Measurements from ENCODE around the gene SETD1B. TPM values are rescaled to one million over a fixed set of nuclear protein-coding genes. Genes with fewer than 3 reads are reported as not detected.
"Not testable (repeated sequence)": the region's sequence is repeated elsewhere in the genome, so short reads cannot be mapped to it uniquely, and the experiment has no call there.

SETD1B gene
- total RNA-seq, 1 experiment from 2014 or later: 4.0 TPM

DNA sequence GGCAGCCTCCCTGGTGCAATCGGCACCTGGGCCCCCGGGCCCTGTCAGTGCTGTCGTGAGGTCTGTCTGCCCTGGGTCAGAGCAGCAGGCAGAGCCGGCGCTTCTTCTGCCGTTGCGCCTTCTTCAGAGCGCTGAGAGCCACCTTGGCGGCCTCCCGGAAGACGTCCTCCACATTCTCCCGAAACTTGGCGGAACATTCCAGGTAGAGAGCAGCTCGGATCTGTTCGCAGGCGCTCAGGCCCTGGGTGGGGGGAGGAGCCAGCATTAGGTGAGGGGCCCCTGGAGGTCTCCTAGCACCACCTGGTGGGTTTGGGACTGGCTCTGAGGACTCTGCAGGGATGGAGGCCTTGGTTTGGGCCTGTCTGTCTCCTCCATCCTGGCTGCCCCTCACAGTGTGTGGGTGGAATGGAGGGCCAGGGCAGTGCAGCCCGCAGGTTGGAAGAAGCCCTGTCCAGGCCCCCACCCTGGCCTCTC lies 24.4 kb upstream of the SETD1B start:
- DNase-seq (ENCODE audit: extremely low read depth, low read depth): no peak

DNA sequence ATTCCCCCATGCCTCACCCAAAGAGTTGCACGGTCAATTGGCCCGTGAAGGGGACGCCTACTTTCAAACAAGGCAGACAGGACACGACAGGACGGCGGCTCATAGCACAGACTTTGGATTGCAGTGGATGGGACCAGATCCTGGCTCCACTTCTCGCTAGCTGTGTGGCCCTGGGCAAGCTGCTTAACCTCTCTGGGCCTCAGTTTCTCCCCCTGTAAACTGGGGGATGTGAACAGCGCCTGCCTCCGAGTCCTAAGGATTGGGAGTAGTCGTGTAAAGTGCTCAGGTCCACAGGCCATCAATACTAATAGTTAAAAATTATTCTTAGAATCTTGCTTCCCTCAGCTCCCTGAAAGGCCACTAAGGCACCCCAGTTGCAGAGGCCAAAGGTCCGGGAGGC lies 23.4 kb upstream of the SETD1B start:
- no peak for DNase-seq (ENCODE audit: extremely low read depth, low read depth)

DNA sequence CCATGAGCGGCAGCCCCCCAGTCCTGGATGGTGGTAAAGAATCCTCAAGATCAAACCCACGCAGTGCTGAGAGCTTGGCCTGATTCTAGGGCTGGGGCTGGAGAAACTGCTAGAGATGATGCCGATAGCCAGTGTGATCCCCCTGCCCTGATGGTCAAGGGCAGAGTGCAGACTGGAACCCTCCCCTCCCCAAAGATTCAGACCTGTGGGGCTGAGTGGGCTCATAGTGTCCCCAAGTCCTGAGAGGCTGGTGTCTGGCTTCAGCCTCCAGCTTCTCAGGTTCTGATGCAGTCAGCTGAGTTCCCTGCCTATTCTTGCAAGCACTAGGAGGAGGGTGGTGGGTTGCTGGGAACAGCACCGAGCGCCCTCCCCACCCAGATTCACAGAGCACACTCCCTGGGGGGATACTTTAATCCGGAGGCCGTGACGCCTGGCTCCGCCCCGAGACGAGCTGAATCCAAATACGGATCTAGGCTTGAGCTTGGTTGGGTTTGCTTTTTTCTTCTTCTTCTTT lies 22.3 kb upstream of the SETD1B start:
- DNase-seq (ENCODE audit: extremely low read depth, low read depth): no peak

DNA sequence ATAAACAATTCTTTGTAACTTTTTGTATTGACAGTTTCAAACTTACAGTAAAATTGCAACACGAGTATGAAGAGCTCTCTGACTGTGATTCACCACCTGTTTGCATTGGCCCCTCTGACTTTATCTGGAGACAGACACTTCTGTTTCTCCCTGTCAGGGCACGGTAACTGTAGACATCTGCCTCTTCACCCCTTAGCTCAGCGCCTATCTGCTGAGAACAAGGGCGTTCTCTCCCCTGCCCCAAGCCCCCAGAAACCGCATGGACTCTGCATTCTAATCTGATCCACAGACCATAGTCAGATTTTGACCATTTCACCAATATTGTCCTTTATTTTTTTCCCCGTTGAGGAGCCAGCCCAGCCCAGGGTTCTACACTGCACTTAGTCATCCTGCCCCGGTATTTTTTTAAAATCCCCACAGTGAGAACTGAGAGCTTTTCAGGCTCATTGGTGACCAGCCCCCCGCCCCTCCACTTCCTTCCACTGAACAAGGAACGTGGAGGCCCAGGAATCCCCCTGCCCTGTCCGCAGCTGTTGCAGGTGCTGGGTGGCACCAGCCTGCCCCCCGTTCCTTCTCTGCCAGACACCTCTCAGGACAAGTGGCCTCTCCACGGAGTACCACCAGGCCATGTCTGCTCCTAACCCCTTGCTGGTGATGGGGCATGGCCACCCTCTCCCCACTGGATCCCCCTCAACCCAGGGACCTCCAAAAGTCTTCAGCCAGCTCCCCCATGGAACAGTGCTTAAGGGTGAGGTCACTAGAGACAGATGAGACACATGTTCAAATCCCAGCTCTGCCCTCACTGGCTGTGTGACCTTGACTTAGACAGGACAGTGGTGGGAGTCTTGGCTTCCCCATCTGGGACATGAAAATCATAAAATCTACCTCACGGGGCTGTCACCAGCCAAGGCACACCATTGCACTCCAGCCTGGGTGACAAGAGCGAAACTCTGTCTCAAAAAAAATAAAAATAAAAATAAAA lies 21.5 kb upstream of the SETD1B start:
- DNase-seq (ENCODE audit: extremely low read depth, low read depth): no peak

DNA sequence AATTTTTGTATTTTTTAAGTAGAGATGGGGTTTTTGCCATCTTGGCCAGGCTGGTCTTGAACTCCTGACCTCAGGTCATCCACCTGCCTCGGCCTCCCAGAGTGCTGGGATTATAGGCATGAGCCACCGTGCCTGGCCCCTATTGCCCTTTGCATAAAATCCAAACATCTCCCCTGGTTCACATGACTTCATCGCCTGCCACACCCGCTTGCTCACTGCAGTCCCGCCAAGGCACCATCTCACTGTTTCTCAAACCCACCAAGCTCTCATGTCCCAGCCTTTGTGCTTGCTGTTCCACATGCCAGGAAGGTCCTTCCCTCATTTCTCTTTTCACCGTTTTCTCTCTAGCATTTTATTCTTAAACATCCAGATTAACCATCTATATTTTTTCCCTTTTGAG lies 20.0 kb upstream of the SETD1B start:
- no peak for DNase-seq (ENCODE audit: extremely low read depth, low read depth)

DNA sequence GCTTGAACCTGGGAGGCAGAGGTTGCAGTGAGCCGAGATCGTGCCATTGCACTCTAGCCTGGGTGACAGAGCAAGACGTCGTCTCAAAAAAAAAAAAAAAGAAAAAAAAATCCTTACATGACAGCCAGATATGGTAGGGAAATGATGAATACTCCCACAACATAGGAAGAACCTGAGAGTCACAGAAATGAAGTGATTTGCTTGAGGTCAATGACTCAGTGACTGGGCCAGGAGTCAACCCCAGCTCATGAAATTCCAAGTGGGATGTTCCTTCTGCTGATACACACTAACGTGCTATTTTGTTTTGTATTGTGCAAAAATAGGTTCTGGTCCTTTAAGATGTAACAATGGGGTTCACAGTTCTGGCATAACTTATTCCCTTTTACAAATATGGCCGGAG lies 19.3 kb upstream of the SETD1B start:
- DNase-seq (ENCODE audit: extremely low read depth, low read depth): no peak

DNA sequence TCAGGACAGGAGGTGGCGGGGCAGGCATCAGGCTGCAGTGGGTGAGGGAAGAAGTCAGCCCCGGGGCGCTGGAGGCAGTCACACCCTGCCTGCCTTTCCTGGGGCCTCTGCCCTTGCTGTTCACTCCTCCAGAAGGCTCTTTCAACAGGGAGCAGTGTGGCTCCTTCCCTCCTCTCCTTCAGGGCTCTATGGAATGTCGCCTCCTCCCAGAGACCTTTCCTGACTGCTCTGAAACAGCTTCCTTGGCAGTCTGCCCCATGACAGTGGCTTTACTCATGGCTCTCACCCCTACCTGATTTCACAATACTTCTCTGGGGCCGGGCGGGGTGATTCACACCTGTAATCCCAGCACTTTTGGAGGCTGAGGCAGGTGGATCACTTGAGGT lies 17.4 kb upstream of the SETD1B start:
- DNase-seq (ENCODE audit: extremely low read depth, low read depth): peak; percentile 95

DNA sequence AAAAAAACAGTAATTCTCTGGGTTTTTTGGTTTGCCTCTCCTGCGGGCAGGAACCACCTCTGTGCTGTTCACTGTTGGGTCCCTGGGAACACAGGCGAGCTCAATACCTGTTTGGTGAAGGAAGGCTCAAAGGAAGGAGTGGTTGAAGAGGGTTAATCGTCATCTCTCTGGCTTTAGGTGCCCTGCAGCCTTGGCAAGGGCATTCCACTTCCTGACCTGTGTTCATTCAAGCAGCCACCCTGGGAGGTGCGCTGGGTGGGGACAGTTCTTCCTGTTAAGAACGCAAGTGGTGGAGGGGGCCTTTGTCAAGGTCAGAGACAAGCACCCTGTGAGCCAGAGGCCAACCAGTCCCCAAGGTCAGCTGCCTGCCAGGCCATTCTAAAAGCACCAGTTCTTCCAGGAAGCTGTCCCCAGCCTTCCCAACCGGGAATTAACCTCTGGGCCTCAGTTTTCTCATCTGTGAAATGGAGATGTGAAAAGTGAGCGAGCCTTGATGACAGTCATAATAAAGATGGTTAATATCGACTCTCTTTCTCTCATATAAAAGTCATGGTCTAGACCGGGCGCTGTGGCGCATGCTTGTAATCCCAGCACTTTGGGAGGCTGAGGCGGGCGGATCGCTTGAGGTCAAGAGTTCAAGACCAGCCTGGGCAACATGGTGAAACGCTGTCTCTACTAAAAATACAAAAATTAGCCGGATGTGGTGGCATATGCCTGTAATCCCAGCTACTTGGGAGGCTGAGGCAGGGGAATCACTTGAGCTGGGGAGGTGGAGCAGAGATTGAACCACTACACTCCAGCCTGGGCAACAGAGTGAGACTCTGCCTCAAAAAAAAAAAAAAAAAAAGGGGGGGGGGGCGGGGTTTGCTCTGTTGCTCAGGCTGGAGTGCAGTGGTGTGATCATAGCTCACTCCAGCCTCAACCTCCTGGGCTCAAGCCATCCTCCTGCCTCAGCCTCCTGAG lies 16.5 kb upstream of the SETD1B start:
- no peak for DNase-seq (ENCODE audit: extremely low read depth, low read depth)

DNA sequence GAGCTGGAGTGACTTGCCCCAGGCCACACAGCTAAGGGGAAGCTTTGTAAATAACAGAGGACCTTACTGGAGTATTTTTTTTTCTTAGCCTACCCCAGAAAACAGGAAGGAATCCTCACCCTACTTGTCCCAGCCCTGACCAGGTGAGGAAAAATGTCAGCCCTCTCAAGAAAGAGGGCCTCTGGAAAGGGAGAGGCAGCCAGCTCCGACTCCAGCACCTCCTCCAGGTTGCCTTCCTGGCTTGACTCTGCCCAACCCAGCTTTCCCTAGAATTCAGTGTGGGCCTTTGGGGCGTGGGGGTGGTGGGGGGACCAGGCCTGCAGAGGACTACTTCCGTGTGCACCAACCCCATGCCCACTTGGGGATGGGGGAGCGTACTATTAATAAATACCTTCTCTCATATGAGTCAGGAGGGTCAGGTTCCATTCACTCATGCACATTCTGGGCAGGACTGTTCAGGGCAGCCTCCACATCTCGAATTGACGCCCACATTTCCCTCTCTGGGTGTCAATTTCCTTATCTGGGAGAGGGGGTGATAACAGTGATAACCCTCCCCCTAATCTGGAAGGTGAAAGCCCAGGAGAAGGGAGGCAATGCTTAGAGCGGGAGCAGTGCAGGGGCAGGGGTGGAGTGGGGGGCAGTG lies 15.5 kb upstream of the SETD1B start:
- DNase-seq (ENCODE audit: extremely low read depth, low read depth): no peak

DNA sequence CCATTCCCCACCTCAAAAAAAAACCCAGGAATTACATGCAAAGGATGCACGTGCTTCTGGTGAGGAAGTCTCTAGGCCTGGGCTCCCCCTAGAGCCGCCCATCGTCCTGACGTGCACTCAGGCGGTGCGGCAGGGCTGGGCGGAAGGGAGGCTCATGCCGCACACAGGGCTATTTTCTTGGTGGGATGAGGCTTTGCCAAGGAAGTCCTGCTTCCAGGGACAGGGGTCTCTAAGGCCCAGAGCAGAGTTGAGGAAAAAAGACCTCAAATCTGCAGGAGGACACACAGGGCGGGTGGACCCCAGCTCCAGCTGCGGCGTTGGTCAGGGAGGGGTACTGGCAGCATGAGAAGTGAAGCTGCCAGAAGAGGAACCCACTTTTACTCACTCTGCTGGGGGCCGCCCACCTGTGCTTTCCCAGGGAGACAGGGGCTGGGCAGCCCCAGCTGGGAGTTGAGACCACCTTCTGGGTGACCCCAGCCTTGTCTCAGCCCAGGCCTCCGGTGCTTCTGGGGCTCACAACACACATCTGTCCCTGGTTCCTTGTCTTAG lies 14.5 kb upstream of the SETD1B start:
- DNase-seq (ENCODE audit: extremely low read depth, low read depth): no peak

DNA sequence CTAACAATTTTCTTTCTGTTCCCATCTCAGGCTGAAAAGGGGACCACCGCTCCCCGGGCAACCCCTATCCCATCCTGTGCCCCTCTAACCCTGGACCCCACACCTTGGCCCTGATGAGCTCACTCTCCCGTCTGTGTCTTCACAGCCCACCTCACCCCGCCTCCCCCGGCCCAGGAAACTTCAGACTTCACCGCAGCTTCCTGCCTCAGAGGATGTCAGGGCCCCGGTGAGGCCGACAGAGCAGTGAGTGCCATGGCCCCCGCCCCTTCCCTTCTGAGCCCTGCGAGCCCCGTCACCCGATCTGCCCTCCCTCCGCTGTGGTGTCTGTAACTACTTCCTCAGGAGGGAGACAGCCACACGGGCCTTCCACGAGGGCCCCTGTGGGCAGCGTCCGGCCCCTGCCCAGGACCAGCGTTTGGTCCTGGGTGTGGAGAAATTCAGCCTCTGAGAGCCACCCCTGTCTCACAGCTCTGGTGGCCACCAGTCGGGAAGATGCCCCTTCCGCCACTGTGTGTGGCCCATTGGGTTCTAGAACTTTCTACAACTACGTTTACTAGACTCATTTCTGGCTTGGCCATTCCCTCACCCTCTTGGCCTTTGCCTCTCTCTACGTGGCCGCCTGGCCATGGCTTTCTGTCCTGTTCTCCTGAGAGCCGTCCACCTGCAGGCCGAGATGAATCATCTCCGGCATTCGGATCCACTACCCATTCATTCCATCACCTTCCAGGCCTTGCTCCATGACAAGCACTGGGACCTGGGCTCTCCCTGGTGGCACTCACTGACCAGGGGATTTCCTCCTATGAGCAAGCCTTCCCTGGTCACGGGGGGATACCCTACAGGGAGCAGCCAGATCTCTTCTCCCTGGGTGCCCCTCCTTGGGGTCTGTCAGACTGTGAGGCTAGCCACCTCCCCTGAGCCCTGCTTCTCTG lies 13.7 kb upstream of the SETD1B start:
- no peak for DNase-seq (ENCODE audit: extremely low read depth, low read depth)

DNA sequence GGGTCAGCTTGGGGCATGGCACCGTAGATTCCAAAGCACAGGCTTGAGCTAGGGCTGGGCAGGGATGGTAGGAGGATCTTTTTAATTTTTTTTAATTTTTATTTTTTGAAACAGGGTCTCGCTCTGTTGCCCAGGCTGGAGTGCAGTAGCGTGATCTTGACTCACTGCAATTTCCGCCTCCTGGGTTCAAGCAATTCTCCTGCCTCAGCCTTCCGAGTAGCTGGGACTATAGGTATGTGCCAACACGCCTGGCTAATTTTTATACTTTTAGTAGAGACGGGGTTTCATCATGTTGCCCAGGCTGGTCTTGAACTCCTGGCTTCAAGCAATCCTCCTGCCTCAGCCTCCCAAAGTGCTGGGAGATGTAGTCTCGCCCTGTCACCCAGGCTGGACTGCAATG lies 13.0 kb upstream of the SETD1B start:
- DNase-seq (ENCODE audit: extremely low read depth, low read depth): not testable (repeated sequence)

DNA sequence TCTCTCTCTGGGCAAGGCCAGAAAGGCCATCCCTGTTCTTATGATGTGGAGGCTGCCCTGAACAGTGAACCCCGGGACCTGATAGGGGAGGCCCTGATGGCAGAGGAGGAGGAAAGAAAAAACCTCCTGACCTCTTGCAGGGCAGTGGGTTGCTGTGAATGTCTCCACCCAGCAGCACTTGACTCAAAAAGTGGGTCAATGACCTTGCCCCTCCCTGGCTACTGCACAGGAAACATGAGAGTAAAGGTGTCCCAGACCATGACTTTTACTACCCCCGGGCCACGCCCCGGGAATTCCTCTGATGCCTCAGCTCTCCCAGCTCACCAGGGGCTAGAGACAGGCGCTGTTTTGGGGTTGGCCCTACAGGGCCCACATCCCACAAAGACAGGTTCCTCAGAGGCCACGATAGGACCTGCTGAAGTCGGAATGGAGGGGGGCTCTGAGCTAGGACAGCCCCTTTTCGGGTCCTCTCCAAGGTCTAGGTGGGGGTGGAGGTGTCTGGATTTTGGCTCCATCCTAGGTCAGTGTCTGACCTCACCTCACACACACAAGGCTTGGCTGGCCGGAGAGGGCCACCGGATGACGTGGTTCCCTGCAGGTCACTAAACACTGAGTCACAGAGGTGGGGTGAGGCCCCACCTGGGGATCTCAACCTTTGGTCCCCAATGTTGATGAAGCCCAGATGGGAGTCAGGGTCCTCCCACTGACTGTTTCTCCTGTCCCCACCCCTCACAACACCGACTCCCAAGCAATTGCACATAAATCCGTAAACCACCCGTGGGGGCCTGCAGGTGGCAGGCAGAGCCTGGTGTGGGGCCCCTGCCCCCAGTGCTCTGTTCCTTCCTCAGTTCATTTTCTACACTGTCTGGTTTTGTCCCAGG lies 11.9 kb upstream of the SETD1B start:
- DNase-seq (ENCODE audit: extremely low read depth, low read depth): no peak

DNA sequence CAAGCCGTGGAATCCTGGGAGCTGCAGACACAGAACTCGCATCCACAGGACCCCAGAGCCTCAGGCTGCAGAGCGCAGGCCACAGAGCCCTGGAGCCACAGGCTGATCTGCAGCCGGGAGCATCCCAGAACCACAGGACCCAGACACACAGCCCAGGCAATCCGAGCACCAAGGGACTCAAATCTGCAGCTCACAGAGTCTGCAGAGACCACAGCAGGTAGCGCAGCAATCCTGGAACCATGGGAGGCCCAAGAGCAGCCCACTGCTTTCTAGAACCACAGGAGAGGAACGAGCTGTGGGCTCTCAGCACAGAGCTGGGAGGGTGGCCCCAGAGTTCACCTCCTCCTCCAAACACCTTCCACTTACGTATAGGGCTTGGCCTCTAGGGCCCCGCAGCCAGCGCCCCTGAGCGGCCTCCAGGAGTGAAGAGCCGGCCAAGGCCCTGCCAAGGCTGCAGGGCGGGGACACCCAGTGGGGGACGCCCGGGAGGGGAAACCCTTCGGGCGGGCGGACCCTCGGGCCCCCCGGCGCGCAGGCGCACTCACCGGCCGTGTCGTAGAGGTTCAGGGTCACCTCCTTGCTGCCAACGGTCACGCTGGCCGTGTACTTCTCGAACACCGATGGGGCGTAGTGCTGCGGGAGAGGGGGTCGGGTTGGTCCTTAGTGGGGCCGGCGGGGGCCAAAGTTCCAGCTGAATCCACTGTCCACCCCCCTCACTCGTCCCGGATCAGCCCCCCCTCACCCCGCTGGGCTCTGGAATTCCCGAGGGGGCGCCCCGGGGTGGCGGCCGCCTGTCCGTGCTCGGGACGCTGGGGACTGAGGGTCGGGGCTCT lies 11.0 kb upstream of the SETD1B start:
- no peak for DNase-seq (ENCODE audit: extremely low read depth, low read depth)

DNA sequence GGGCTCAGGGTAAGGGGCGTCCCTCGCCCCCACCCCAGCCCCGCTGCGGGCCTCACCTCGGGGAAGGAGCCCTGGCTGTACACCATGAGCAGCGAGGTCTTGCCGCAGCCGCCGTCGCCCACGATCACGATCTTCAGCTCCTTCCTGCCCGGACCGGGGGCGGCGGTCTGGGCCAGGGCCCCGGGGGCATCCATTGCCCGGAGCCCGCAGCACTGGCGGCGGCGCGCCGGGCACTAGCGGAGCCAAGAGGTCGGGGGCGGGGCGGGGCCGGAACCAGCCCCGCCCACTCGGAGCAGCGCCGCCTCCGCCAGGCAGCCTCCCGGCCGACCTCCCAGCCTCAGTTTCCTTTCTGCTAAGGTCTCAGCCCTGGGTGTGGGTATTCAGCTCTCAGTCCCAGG lies 10.4 kb upstream of the SETD1B start, which contains the start of gene RHOF:
Gene RHOF (minus strand): TSS at position 249 of the 398 bp plus-strand sequence. CDS start 55 bp downstream, at position 194.
- DNase-seq (ENCODE audit: extremely low read depth, low read depth): no peak

DNA sequence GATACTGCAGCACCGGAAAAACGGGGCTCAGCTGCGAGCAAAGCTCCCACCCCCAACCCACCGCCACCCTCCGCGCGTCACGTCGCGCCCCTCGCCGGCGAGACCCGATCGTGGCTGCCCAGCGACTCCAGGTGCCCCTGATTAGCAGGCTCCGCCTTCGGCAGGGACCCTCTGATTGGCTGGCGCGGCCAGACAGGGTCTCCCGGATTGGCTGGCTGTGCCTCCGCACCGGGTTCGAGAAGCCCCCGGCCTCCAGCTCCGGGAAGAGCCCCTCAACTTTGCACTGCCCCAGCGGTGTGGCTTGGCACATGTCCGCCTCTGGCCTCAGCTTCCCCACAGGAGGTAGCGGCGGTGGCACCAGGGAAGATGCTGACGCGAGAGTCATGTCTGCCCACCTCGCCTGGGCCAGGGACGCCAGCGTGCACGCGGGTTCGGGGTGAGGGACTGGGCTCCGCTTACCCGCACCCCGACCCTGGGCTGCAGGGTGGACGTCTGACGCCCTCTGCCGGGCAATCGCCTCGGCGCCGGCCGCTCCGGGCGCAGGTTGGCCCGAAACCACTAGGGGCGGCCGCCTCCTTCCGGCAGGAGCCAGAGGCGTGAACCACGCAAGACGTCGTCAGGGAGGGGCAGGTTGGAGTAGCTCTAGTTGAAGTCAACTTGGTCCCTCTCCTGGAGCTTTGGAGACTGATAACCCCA lies 9.8 kb upstream of the SETD1B start:
- peak; percentile 91 for DNase-seq (ENCODE audit: extremely low read depth, low read depth)

Measured in NCI-H460 (cell line).